ENCODE results near the gene MRPL36. TPM values are rescaled to one million over a fixed set of nuclear protein-coding genes. Genes with fewer than 3 reads are reported as not detected.
"Not testable (repeated sequence)": the region's sequence is repeated elsewhere in the genome, so short reads cannot be mapped to it uniquely, and the experiment has no call there.

The MRPL36 gene
- total and polyA plus RNA-seq, 9 donors: 26.8 to 60.7 (median 34.0) TPM

DNA sequence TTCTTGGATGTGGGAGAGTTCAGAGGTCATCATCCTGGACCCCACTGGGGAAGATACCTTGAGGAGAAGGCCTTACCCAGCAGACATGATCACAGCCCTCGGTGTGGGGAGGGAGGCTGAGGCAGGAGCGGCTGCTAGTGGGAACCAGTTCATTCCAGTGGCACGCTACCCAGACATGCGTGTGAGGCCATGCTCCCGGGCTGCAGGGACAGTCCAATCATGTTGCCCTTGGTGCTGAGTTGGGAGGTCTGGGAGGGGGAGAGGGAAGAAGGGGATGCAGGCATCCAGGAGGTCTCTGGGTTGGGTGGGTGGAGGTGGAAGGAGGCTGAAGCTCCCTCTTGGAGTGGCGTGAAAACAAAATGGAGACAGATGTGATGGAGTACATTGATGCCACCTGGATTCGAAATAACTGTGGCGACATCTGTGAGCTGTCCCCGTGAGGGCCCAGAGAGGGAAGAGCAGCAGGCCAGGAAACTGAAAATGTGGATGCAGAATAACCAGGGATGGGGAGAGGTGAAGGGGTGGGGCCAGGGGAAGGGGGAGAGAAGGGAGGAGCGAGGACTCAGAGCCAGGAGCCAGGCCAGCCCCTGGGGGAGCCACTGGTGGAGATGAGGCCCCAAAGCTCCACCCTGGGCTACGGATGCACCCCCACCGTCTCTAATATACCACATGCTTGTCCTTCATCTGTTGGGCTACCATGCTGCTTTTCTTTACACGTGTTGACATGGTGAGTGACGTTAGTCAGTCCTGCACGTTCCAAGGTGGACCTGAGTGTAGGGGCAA lies 17.8 kb upstream of the MRPL36 start:
- peak in 1 of 5 donors; percentile 17 for DNase-seq
- Histone ChIP-seq H3K27ac (no peak overlapping the region), H3K9me3 (no peaks in the 10 kb centered on the region), H3K36me3 (no peaks in the 10 kb centered on the region), H3K27me3 (no peaks in the 10 kb centered on the region), H3K4me1 (ENCODE audit: insufficient read depth) (no peaks in the 10 kb centered on the region), H3K4me3 (no peak overlapping the region)
- no peak for TF ChIP-seq EP300 (IDR thresholded peaks at IDR 0.05)
- intact Hi-C loops (cut with DNase I): no loop called here
- 90 to 94% (median 92%) methylated on average over 15 of the region's 15 CpGs for WGBS, 3 donors

DNA sequence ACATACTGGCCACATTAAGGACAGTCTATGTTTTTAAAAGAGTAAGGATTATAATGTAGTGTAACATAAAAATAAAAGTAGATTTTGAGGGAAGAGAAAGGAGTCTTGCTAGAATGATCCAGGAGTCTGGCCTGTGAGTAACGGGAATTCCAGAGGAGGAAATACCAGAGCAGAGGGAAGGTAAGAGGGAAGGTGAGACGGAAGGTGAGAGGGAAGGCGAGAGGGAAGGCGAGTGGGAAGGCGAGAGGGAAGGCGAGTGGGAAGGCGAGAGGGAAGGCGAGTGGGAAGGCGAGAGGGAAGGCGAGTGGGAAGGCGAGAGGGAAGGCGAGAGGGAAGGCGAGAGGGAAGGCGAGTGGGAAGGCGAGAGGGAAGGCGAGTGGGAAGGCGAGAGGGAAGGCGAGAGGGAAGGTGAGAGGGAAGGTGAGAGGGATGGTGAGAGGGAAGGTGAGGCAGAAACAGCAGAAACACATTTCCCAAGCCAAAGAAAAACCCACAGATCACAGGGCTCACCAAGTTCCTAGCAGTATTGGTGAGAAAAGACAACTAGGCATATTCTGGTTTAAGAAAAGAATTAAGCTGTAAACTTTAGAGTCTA lies 17.0 kb upstream of the MRPL36 start:
- 92 to 97% (median 95%) methylated on average over 18 of the region's 18 CpGs for WGBS, 3 donors
- H3K36me3 ChIP-seq; H3K4me1 ChIP-seq (ENCODE audit: insufficient read depth); H3K27ac ChIP-seq; H3K9me3 ChIP-seq; intact Hi-C loops (cut with DNase I); H3K4me3 ChIP-seq; DNase-seq; H3K27me3 ChIP-seq: not testable (repeated sequence)

DNA sequence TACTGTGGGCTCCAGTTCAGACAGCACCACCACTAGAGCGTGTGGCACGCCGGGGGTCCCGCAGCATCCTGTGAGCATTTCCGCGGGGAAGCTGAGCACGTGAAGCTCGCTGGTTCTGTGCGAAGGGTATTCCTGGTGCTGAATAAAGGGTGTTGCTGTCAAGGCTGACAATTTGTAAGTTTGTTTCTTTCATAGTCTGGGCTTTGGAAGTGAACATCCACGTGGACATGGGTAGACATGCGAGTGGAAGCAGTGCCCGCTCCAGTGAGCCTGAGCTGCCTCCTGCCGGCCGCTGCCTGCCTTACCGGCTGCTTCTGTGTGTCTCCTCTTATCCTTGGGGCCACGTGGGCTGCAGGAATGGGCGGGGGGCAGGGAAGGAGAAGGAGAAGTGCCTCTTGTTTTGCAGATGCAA lies 16.2 kb upstream of the MRPL36 start:
- DNase-seq: no peak
- Histone ChIP-seq H3K4me1 (ENCODE audit: insufficient read depth) (no peaks in the 10 kb centered on the region), H3K4me3 (no peak overlapping the region), H3K27ac (no peak overlapping the region), H3K36me3 (no peaks in the 10 kb centered on the region), H3K27me3 (no peaks in the 10 kb centered on the region), H3K9me3 (no peaks in the 10 kb centered on the region)
- intact Hi-C loops (cut with DNase I): no loop called here
- TF ChIP-seq, protein P1, sequence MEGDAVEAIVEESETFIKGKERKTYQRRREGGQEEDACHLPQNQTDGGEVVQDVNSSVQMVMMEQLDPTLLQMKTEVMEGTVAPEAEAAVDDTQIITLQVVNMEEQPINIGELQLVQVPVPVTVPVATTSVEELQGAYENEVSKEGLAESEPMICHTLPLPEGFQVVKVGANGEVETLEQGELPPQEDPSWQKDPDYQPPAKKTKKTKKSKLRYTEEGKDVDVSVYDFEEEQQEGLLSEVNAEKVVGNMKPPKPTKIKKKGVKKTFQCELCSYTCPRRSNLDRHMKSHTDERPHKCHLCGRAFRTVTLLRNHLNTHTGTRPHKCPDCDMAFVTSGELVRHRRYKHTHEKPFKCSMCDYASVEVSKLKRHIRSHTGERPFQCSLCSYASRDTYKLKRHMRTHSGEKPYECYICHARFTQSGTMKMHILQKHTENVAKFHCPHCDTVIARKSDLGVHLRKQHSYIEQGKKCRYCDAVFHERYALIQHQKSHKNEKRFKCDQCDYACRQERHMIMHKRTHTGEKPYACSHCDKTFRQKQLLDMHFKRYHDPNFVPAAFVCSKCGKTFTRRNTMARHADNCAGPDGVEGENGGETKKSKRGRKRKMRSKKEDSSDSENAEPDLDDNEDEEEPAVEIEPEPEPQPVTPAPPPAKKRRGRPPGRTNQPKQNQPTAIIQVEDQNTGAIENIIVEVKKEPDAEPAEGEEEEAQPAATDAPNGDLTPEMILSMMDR (IDR thresholded peaks at IDR 0.05): no peak
- TF ChIP-seq EP300 (IDR thresholded peaks at IDR 0.05) (no peak), POLR2A (IDR thresholded peaks at IDR 0.05) (no peak)
- WGBS, 3 donors: 88 to 90% (median 88%) methylated on average over 17 of the region's 17 CpGs

DNA sequence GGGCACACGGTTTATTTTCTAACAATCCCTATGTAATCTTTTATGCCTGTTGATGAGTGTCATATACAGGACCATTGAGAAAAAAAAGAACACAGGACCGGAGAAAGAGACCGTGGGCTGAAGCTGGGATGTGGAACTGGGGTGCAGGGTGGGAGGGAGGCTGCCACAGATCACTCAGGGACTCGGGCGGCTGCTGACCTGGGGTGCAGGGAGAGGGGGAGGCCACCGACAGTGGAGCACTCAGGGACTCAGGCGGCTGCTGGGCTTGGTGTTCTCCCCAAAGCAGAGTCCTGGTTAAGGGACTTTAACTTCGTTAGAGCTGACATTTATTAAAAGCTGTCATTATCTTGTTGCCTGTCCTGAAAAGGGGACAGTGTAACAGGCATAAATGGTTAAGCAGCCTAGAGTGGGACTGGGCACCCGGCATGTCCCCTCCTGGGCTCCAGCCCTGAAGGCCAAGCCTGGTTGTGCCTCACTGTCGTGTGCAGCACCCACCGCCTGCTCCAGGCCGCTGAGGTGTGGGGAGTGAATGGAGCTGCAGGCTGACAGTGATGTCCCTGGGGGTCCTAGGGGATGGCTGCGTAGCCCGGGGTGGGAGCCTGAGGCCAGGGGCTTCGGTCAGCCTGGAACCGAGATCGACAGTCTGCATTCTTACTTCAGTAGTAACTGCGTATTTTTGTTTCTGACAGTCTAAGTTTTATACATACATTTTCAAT lies 15.6 kb upstream of the MRPL36 start:
- Histone ChIP-seq H3K4me3 (no peak overlapping the region), H3K4me1 (ENCODE audit: insufficient read depth) (no peaks in the 10 kb centered on the region), H3K27ac (no peak overlapping the region), H3K9me3 (no peaks in the 10 kb centered on the region), H3K27me3 (no peaks in the 10 kb centered on the region), H3K36me3 (no peaks in the 10 kb centered on the region)
- no peak for DNase-seq
- WGBS, 3 donors: 92 to 95% (median 94%) methylated on average over 18 of the region's 18 CpGs
- TF ChIP-seq EP300 (IDR thresholded peaks at IDR 0.05): no peak
- TF ChIP-seq, protein P1 (IDR thresholded peaks at IDR 0.05): no peak
- intact Hi-C loops (cut with DNase I): no loop called here

DNA sequence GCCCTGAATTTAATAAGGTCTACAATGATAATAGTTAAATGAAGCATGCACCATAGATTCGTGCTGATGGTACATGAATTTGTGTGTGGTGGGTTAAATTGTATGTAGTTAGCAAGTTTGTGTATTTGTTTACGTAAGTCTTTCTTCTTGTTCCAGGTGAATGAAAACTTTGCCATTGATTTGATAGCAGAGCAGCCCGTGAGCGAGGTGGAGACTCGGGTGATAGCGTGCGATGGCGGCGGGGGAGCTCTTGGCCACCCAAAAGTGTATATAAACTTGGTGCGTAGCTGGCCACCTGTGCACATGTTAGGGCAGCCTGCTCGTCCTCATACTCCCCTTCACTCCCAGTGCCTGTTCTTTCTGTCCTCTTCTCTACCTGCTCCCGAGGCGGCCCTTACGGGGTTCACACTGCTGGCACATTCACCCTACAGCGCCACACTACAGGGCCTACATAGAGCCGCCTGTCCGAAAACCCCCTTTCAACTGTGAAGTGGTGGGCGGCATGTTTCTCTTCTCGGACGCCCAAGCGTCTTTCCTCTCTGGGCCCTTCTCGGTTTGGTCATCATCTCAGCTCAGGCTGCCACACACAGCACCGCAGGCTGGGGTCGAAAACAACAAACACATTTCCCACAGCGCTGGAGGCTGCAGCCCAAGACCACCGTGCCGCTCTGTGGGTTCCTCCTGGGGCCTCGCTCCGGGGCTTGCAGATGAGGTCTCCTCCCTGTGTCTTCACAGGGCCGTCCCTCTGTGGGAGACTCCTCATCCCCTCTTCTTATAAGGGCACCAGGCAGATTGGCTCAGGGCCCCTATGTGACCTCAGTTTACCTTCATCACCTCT lies 14.8 kb upstream of the MRPL36 start:
- intact Hi-C loops (cut with DNase I): no loop called here
- H3K9me3 ChIP-seq: no peaks in the 10 kb centered on the region
- no peak overlapping the region for H3K27ac ChIP-seq
- DNase-seq: peak in 1 of 5 donors; percentile 19
- H3K4me1 ChIP-seq (ENCODE audit: insufficient read depth): no peaks in the 10 kb centered on the region
- TF ChIP-seq EP300 (IDR thresholded peaks at IDR 0.05) (no peak), POLR2A (IDR thresholded peaks at IDR 0.05) (no peak)
- TF ChIP-seq, protein P1 (IDR thresholded peaks at IDR 0.05): no peak
- H3K36me3 ChIP-seq: no peaks in the 10 kb centered on the region
- no peaks in the 10 kb centered on the region for H3K27me3 ChIP-seq
- WGBS, 3 donors: 92 to 95% (median 93%) methylated on average over 30 of the region's 30 CpGs
- H3K4me3 ChIP-seq: no peak overlapping the region

Data from ovary (tissue), 9 donors.